Inflammatory macrophage treated with lipopolysaccharide for 1 hour (primary cell): ENCODE measurements around the gene PAK1.

Experiments used
- DNase-seq, 2 donors: peaks; one replicate each; pipeline ENCODE4 v3.0.0-alpha.2; 2020 to 2022

PAK1 gene

DNA sequence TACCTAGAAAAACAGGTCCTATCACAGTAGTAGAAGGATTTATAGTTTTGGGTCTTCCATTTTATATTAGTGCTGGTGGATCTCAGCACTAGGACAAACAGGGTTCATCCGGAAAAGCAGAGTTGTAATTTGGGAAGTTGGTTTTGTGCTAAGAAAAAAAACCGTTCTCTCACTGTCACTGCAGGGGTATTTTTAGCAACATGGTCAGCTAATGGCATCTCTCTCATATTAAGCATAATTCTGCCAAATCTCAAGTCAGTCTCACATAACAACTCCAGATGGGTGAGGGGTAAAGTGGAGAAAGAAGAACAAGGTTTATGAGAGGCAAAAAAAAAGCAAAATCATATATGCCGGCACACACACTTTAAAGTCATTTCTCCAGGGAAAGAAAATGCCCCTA lies 120.8 kb downstream of the PAK1 start:
- no peak for DNase-seq

DNA sequence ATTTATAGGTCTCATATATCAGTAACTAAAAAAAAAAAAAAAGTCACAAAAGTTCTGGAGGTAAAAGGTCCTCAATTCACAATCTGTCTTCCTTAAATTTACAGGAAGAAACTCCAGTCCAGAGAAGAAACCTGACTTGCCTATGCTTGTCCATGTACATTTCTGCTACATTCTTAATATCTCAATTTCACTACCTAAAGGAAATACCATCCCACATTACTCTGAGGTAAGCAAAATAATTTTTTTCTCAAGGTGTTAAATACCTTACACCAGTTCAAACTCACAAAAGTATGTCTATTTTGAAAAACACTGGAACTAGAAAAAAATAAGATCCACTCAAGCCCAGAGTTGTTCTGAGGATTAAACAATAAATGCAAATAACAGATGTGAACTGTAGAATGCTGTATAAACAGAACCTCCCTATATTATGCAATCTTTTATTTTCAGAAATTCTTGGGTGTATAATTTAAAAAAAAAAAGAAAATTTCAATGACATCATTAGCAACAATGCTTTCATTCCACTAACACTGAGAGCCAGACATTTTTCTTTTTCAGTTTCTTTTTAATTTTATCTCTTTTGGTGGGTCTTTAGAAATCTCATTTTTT lies 122.5 kb downstream of the PAK1 start:
- DNase-seq = no peak

DNA sequence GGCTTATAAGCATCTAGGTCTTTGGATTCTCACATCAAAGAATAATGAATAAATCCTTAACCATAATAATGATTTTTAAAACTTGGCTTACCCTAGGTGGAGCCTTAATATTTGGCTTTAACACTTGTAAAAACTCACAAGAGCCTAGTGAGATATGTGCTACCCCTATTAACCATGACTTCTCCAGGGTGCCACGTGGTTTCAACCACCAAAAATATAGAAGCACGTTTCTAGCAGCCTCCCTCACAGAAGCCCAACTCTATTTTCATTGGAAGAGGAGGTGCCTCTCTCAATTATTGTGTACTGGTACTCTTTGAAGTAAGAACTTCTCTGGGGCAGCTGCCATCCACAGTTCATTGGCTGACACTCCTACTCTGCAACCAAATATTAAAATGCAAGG lies 125.9 kb downstream of the PAK1 start:
- no peak for DNase-seq

DNA sequence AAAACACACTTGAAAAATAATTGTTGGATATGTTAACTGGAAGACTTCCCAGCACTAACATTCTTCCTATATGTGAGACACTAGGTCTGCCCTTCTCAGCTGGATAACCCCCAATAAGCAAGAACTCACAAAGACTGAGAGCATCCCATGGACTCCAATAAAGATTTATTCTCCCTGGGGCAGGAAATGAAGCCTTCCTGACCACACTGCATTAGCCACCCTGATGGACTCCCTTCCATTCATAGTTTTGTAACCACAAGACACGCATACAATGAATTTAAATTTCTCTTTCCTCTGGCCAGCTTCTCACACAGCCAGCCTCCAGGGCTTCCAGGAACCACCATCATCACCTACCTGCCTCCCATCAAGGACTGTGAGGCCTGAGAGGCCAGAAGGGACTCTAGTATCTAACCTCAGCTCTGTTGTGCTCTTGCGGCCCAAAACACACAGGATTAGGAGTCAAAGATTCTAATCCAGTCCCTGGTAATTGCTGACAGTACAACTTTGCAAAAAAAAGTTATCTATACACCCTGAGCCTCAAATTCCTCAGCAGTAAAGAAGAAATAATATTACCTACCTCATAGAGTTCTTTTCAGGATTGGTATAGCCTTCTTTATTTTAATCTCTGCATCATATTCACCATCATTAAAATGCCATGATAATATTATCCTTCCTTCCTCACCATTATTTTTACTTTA lies 126.8 kb downstream of the PAK1 start:
- no peak for DNase-seq

DNA sequence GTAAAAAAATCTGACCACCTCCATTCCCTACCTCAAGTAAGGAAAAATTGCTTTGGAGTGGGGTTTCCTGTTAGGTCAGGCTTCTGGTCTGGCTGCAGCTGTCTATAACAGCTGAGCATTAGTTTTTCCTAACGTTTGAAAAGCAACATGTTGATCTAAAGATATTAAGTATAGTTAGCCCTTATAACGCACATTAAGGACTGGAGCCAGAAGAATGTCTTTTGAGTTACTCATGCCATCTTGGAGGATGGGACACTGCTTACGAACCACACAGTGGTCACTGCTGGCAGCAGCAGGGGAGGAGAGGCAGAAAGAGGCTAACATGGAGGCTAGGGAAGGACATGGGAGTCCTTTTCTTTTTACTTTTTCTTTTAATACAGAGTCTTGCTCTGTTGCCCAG lies 128.3 kb downstream of the PAK1 start:
- no peak for DNase-seq

DNA sequence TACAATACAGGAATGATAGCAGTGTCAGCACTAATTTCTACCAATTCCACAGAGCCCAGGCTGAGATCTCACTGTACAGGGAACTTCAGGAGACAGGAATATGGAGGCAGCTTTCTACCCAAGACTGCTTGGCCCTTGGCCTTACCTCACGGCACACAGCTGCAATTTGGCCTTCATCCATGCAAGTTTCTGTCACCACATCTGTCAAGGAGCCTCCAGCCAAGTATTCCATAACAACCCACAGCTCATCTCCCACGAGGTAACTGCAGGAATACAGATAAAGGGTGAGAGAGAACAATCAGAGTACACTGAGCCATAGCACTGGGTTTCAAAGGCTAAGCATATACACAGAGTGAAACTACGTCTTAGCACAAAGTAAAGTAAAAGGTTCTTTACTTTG lies 133.4 kb downstream of the PAK1 start:
- no peak for DNase-seq

DNA sequence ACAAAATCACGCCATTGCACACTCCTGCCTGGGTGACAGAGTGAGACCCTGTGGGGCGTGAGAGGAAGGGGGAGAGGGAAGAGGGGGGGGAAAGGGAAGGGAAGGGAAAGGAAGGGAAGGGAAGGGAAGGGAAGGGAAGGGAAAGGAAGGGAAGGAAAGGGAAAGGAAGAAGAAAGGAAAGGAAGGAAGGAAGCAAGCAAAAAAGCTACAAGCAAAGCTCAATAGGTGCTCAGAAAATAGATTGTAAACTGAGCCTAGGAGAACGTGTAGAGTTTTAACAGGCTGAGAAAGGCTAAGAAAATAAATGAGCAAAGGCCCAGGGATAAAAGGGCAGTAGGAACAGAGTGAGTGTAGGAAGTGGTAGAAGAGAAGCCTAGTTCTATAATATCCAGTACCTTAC lies 141.6 kb downstream of the PAK1 start:
- no peak for DNase-seq

DNA sequence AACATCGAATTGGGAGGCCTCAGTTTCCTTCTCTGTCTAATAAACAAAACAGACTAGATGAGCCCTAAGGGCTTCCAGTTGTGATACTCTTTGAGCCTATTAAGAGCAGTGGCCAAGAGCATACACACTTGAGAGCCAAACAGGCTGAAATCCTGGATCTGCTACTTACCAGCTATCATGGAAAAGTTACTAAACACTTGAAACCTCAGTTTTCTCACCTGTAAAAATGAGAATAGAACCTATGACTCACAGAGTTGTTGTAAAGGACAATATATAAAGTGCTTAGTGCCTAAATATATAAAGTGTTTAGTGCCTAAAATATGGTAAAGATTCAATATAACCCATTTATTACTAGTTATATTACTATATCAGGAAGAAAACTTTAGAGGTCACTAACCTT lies 148.7 kb downstream of the PAK1 start:
- DNase-seq = no peak

DNA sequence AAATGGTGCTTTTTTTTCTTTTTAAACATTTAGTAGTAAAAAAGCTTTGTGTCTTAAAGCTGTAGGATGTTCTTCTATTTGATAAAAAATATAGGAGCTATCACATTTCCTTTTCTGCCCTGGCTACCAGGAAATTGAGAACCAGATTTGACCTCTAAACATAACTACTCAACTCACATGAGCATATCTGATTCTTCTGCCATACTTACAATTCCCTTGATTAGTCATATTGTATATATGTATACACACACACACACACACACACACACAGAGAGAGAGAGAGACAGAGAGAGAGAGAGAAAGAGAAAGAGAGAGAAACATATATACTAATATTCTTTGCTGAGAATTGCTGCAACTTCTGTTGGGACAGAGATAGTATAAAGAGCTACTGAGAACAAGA lies 149.4 kb downstream of the PAK1 start:
- DNase-seq = no peak

DNA sequence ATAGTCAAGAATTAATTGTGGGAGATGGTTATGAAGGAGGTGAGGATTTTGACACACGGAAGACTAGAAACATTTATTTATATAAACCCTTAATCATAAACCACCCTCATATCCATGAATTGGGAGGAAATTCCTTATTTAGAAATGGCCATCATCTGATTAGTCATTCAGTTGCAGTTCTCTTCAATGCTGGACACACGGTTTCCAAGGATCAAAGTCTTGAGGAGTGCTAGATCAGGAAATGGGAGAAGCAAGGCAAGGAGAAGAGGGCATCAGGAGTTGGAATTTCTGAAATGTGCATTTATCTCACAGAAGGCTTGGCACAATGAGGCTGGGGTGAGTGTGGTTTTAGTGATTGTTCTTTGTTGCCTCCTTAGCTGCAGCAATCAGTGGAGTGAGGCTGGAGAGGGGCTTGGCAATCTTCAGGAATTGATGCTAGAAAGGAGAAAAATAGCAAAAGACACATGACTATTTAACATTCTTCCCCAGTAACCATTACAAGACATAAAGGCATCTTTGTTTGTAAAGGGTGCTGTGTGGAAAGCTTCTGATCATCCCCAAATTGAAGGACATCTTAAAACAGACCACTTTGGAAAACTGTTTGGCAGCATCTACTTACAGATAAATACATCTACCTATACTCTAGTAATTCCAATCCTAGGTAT lies 150.8 kb downstream of the PAK1 start:
- no peak for DNase-seq

DNA sequence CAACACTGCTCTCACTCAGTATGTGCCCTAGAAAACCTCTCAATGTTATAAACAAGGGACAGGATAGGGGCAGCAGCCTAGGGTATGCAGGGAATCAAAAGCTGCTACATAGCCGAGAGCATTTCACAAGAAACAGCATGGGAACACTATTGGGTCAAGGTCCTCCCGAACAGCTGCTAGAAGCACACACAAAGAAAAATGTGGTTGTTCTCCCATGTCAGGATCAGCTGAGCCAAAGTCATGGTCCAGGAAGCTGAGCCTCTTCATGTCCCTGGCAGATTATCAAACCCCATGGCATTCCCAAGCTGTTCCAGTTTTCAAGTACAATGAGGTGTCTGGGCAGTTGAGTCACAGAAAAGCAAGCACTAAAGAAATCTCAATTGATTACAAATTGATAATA lies 151.4 kb downstream of the PAK1 start:
- no peak for DNase-seq

DNA sequence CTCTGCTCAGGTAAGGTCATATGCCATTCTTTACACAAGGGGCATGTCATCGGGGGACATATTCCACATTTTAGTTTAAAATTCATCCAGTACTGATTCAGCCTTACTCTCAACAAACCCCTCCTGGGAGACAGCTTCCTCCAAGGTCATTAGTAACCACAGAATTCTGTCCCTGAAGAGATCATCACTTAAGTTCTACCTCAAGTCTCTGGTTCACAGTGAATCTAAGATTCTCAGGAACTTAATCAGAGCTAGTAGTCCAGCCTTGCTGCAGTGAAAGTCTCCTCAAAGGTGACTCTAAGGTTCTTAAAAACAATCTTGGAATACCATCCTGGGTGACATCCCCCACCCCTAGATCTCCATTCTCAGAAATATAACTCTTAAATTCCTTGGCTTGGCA lies 153.5 kb downstream of the PAK1 start:
- DNase-seq = no peak

DNA sequence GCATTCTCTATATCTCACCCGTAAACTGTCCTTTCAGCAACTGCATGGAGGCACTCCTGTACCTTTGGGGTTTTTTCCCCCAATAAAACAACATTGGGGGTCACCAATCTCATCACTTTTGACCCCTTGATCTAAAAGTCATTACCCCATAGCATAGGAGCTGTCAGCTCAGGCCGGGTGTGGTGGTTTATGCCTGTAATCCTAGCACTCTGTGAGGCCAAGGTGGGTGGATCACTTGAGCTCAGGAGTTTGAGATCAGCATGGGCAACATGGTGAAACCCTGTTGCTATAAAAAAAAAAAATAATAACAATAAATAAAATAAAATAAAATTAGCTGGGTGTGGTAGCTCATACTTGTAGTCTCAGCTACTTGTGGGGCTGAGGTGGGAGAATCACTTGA lies 155.3 kb downstream of the PAK1 start:
- DNase-seq = no peak

DNA sequence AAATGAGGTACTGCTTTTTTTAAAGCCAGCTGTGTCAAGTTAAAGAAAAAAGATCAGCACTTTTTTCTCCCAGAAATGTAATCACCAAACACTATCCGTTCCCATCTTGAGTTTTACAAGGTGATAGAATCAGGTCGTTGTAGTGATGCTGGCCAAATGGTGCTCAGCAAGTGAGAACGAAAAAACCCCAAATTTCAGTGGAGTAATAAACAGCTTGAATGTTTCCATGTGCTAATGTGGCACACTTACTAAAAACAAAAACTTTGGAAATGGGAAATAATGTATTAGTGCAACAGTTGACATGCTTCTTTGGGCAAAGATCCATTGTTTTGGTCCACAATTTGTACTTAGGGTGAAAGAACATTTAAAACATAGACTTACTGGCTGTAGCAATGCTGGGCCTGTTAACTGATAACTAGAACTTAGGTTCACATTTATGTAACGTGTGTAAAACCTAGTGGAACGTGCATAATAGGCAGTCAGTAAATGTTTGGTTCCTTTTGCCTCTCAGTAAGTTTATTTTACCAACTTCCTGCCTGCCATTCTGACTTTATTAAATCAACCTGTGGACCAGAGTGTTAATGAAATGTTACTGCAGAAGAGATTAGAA lies 157.1 kb downstream of the PAK1 start:
- no peak for DNase-seq

DNA sequence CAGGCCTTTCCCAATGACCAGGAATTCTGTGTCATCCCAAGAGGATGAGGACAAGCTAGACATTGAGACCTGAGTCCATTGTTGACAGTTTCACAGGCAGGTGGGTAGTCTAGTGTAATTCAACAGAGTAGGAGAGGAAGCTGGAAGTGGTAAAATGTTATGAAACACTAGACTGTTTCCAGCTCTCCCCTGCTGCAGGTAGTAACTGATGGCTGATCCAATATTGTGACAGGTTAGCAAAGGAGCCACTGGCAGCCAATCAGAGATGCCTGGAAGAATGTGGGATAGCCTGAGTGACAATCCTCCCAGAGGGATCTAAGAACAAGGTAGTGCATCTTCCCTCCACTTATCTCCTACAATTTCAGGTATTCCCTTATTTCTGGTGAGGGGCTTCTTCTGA lies 161.8 kb downstream of the PAK1 start:
- DNase-seq = no peak

DNA sequence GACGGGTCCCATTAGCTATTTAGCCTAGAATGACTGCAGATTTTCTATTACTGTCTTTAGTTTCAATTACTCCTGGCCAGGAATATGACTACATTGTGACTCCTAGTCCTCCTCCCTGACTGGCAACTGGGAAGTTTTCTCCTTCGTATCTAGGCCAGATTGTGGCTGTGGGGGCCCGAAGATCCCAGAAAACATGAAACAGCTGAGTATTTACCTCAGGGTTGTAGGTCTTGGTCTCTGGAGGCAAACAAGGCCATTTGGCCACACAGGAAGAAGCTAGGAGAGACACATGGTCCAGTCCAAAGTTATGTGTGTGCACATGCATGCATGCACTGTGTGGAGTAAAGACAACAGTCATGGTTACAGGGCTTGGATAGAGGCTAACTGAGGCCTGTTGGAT lies 162.2 kb downstream of the PAK1 start:
- no peak for DNase-seq

DNA sequence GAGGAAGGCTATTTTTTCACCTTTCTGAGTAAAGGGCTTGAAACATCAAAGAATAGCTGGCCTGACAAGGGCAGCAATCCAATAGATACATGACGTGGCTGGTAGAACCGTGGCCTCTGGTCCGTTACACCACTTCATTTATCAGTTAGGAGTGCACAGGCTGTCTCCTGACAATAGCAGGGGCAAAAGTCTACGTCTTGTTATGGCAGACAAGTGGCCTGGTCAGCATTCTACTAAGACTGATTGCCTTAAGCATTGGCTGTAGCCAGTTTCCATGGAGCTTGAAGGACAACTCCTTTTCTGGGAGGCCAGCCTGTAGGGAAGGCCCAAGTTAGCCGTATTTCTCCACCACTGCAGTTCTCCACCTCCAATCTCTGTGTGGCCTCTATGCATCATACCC lies 163.2 kb downstream of the PAK1 start:
- DNase-seq = no peak

DNA sequence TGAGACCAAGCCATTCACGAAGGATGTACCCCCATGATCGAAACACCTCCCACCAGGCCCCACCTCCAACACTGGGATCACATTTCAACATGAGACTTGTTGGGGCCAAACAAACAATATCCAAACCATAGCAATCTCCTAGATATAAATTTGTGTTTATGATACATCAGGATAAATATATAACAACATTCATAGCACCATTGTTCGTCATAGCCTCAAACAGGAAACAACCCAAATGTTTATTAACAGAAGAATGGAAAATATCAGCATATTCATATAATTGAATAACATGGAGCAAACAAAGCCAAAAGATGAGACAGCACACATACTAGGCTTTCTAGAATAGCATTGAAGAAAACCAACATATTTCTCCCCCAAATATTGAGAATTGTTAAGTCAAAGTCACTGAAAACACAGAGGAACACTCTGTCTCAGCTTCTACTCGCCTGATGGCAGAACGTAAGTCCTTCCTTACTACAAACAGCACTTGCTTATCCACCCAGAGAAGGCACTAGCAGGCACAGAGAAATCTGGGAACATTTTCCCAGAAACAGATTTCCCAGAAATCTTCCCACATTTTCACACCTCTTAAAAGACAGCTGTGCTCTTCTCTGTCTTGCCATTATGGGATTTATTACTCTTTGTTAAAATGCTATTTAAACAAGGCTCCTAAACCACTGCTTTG lies 164.4 kb downstream of the PAK1 start:
- DNase-seq = no peak

DNA sequence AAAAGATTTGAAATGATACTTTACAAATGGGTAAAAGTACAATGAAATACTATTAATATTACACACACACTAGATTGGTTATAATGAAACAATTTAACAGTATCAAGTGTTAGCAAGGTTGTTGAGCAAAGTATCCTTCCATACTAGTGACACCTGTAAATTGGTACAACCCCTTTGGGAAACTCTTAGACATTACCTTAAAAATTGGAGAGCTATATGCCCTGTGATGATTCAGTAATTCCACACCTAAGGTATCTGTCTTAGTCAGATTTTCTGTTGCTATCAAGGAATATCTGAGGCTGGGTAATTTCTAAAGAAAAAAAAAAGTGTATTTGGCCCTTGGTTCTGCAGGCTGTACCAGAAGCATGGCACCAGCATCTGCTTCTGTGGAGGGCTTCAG lies 165.1 kb downstream of the PAK1 start:
- DNase-seq = no peak

DNA sequence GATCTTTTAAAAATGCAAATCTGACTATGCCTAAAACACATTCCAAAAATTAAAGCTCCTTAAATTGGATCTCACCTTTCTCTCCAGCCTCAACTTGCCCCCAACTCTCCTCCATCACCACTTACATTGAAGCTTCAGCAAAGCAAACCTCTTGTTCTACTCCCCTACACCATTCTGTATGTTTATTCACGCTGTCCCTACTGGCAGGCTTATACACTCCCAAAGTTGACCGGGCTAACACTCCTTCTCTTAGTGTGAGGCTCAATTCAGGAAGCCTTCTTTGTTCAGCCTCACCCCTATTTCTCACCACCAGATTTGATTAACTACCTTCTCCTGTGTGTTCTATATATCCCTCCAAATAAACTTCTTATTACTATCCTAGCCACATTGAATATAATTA lies 170.6 kb downstream of the PAK1 start:
- no peak for DNase-seq

DNA sequence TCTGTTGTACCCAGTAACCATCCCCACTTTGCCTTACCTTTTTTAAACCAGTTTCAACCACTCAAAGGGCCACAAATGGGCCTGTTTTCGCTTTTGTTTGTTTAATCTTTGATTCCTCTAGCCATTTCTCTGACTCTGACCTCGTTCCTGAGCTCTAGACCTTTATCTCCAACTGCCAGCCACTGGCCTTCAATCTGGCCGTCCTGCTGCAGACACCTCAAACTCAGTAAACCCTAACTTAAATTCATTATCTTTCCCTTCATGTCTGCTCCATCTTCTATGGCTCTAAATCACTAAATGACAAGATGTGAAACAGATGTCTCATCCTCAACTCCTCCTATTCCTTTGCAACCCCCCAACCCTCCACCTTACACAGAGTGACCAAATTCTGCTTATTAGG lies 171.1 kb downstream of the PAK1 start:
- no peak for DNase-seq

DNA sequence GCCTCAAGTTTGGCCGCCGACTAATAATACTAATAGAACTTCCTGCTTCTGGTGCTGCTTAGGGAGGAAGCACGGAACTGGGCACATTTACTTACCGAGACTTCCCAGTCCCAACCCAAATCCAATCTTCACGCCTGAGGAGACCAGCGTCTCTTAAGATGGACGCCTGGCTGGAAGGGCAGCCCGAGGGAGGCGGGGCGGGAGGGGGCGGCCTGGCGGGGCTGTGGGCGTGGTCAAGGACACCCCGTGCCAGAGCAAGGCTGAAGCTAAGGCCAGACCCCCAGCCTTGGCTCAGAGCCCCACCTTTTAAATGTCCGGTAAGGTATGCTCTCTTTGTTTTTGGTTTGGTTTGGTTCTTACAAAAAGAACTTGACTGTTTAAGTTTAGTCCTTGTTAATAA lies 172.4 kb downstream of the PAK1 start, which contains the start of gene GDPD4:
Gene GDPD4 (minus strand): TSS at position 177 of the 400 bp plus-strand sequence. CDS start 16,549 bp downstream, outside the sequence.
- DNase-seq = no peak

DNA sequence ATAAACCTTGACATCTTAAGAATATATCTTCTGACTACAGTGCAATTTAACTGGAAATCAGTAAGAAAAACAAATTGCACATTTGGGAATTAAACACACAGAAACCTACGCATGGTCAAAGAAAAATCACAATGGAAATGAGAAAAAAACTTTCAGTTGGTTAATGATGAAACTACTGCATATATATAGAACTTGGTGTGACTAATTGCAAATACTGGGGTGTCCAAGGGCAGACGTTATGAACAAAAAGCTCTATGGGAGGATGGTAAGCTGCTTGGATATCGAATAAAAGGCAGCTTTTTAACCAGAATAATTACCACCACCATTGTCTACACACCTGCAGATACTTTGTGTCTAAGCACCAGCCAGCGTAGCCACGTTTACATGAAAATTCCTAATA lies 173.2 kb downstream of the PAK1 start:
- DNase-seq = no peak
